Raji (cell line): ENCODE measurements around the gene PIK3R3.

ENCODE experiments used
- POLR2A ChIP-seq: IDR thresholded peaks from 2 replicates; pipeline ENCODE4 v1.6.1; 2011; ENCODE audit warnings: low read depth, low read length, control low read depth; ENCODE audit not compliant: insufficient read depth

PIK3R3 gene

DNA sequence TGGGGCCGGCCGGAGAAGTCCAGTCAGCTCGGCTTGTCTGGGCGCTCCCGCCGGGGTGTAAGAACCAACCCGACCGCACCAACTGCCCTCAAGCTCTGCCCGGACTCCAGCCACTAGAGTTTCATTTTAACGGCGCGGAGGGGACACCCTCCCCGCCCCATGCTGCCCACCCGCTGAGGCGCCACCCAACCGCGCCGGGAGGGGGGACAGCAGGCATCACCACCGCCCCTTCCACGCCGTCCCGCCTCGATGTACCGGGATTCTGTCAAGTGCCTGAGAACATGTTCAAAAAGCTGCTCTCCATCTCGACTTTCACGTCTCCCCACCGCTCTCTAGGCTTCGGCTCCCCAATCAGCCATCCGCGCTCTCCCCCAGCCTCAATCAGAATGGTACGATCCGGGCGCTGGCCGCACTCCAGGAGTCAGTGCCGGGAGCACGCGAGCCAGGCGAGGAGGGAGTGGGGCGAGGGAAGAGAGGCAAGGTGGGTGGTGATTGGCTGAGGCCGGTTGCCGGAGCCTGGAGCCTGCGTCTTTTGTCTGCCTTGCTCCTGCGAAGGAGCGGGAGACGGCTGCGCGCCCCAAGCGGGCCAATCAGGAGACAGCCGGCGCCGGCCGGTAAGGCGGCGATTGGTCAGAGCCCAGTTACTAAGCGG is at the start of gene PIK3R3:
PIK3R3 (minus strand) TSS at position 101 of the 652 bp plus-strand sequence. CDS start 677 bp downstream, outside the sequence.
- TF ChIP-seq POLR2A, result peak; percentile 59

DNA sequence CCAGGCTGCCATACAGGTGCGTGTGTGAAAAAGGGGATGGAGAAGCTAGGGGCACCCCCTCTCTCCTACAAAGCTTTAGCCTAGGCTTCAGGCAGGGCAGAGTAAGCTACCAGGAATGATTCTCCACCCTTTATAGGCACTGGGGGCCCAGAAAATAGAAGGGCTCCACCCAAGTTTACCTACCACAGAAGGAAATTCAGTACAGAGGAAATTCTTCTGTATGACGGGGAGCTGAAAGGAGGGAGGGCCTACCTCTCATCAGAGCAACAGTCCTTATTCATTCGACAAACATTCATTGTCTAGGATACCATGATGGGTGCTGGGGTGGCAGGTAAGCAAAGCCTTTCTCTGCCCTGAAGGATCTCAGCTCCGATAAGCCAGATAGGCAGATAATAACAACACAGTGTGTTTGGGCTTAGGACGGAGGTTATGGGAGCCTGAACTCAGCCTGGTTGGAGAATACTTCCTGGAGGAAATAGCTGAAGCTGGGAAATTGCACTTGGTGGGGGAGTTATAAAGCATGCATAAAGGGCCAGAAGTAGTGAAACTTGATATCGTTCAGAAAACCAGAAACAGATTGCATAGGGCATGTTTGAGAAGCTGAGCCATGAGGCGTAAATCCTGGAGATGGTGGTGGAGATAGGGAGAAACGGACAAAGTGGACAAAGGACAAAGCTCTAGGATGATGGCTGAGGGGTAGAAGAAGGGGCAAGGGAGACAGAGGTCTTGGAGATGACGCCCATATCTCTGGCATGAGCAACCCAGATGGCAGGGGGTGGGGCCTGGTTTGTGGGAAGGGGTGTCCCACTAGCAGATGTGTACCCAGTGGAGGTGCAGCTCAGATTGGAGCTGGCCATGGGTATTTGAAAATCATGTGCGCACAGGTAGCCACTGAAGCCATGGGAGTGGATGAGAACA is 49.2 kb upstream of the PIK3R3 start:
- no peak for TF ChIP-seq POLR2A

DNA sequence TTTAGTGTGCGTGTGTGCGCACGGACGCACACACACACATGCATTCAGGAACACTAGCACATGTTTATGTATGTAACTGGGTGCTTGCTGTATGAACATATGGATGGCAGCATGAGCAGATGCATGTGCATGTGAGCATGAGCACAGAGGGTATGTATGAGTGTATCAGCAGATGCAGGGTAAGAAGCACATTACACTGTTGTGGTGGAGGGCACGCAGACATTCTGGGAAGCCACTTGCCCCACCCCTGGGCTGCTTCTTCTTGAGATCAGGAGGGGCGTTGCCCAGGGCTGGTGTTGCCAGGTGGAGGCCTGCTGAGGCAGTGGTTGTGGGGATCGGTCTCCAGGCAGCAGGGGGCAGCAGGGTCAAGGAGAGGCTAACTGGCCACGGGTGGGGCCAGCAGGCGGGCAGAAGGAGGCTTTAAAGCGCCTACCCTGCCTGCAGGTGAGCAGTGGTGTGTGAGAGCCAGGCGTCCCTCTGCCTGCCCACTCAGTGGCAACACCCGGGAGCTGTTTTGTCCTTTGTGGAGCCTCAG is 47.7 kb upstream of the PIK3R3 start:
- no peak for TF ChIP-seq POLR2A

DNA sequence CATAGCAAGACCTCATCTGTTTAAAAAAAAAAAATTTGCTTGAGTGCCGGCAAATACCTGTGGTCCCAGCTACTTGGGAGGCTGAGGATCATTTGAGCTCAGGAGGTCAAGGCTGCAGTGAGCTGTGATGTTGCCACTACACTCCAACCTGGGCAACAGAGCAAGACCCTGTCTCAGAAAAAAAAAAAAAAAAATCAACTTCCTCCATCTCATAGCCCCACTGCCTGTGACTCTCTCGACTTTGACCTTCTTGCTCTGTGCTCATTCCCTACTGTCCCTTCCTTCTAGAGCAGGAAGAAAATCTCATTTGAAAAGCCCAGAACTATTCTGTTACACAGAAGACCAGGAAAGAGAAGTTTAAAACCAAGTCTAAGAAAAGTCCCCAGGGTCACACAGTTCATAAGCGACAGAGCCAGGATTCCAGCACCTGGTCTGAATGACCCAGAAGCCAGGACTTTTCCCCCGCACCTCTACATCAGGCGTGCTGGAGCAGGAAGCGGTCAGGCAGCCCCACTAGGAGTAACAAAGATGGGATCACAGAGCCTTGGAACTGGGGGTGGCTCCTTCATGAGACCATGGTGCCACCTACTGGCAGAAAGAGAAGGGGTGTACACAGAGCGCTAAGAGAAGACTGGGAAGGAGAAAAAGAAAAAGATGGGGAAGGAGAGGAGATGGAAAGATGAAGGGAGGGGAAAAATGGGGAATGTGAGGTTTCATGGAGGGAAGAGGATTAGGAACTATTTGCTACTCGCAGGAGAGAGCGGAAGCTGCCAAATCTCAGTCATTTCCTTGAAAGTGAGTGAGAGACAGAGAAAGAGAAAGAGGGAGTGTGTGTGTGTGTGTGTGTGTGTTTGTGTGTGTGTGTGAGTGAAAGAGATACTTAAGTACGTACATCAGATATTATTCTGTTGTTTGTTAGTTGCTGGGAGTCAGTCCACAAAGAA is 47.0 kb upstream of the PIK3R3 start:
- no peak for TF ChIP-seq POLR2A

DNA sequence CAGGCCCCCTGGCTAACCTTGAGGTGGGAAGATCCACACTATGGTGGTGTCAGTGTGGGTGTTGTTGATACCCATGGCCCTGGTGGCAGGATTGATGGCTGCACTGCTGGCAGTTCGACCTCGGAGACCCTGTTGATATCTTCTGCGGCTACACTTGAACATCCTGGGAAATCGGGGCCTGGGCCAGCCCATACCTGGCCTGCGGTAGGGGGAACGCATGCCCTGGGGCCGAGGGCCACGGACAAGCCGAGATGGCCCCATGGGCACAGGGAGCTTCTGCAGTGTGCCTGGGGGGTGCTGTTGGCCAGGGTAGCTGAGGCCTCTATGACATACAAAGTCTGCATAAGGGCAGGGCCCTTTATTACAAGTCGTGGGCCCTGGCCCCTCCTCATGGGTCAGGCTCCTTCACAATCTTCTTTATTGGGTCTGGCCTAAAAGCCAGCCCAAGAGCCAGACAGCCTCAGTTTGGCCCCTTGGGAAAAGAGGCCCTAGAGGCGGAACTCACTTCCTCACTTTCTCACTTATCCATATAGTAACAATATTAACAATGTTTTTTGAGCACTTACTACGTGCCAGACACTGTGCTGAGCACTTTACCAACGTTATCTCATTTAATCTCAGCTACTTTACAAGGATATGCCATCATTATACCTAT is 43.9 kb upstream of the PIK3R3 start, which contains the start of gene P3R3URF:
P3R3URF (minus strand) TSS at position 278 of the 655 bp plus-strand sequence; CDS start at position 261, 17 bp downstream.
- no peak for TF ChIP-seq POLR2A

DNA sequence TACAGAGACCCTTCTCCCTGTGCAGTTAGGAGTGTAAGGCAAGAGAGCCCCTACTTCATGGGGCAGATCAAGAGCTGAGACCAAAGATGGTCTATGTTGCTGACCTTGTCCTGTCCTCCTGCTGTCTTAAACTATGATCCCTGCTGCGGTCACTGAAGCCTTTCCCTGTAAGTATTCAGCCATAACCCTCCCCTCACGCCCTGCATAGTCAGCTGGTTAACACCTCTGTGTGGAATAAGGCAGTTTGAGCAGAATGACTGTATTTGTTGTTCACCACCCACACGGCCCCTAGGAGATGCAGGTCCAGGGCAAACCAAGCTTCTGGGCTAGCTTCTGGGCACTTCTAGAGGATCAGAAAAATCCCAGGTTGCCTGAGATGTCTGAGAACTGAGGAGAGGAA is 42.8 kb upstream of the PIK3R3 start:
- TF ChIP-seq POLR2A, result no peak

DNA sequence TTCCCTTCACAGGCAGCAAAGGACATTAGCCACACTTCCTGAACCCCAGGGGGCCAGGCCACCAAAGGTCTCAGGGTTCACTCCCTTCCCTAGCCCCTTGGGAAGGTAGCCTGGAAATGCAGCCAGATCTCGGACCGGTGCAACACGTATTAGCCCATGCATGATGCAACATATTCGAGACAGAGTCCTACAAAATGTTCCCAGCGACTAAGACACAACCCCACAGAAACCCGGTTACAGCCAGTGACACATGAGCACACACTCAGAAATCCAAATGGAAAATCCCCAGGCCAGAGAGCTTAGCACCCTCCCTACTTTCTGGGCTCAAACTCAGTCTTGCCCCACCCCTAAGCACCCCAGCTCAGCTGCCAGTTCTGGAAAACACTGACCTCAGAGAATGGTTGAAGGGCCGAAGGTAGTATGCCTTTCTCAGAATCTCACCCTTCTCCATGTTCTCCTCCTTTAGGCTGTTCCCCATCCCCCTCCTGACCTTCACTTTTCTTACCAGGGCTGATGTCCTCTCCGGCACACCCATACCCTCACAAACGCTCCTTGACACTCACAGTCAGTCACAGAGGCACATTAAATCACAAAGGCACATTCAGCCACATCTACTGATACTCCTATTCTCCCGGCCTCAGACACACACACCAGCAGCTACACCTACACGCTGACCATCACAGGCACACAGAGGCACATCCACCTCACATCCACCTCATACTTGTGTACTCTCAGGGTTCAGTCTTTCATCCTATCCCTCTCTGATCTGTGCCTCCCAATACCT is 42.2 kb upstream of the PIK3R3 start, which contains the start of gene TSPAN1:
TSPAN1 (plus strand) TSS at position 640 of the 784 bp plus-strand sequence. CDS start 6,021 bp downstream, outside the sequence.
- no peak for TF ChIP-seq POLR2A

DNA sequence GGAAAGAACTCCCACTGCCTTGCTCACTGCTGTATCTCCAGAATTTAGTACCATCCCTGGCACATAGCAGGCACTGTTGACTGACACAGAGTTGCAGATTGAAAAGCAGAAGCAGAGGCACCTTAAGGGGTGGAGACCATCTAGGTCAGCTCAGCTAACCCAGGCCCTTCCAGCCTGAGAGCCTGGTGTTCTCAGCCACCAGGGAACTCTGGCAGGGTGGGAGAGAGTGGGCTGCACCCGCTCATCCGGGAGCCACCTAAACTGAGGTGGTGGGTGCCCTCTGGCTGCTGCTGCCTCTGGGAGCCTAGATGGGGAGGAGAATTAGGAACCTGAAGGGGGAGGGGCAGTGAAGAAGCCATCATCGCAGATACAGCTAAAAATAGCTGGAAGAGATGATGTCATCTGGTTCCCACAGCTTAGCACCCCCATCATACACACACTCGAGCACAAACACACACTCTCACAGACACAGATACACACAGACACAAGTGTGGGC is 41.0 kb upstream of the PIK3R3 start:
- TF ChIP-seq POLR2A, result no peak

DNA sequence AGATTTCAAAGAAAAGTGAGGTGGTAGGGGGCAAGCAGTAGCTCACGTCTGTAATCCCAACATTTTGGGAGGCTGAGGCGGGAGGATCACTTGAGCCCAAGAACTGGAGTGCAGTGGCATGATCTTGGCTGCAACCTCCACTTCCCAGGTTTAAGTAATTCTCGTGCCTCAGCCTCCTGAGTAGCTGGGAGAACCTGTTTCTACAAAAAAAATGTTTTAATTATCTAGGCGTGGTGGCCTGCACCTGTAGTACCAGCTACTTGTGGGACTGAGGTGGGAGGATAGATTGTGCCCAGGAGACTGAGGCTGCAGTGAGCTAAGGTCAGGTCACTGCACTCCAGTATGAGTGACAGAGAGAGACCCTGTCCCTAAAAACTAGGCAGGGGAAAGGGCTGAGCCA is 39.9 kb upstream of the PIK3R3 start:
- TF ChIP-seq POLR2A, result no peak

DNA sequence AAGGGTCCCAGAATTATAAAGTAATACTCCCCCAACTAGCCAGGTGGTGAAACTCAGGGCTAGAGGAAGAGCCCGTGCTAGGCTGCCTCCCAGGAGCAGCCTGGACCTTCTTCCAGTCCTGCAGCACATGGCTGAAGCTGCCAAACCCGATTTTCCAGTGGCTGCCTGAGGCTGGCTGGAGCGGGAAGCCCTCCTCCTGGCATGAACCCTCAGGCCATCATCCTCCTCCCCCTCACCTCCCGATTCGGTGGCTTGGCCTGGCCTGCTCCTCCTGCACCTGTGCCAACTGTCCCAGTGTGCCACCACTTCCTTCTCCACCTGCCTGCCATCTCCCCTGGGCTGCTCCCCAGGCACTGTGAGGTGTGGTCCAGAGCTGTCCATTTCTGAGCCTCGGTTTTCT is 39.4 kb upstream of the PIK3R3 start:
- no peak for TF ChIP-seq POLR2A

DNA sequence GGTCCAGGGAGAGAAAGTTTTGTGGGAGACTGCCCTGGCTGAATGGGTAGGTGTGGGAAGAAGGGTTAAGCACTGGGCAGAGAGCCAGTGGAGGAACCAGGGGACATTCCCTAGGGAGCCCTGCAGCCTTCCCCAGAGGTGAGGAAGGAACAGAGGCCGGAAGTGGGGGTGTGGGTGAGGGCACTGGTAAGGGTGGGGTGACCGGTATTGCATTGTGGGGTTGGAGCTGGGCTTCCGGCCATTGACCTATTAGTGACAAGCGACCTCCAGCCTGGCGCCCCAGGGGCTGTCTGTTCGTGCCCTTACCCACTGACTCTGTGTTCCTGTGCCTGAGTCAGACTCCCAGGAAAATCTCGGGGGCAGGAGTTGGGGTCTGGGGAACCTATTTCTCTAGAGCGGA is 38.9 kb upstream of the PIK3R3 start:
- no peak for TF ChIP-seq POLR2A

DNA sequence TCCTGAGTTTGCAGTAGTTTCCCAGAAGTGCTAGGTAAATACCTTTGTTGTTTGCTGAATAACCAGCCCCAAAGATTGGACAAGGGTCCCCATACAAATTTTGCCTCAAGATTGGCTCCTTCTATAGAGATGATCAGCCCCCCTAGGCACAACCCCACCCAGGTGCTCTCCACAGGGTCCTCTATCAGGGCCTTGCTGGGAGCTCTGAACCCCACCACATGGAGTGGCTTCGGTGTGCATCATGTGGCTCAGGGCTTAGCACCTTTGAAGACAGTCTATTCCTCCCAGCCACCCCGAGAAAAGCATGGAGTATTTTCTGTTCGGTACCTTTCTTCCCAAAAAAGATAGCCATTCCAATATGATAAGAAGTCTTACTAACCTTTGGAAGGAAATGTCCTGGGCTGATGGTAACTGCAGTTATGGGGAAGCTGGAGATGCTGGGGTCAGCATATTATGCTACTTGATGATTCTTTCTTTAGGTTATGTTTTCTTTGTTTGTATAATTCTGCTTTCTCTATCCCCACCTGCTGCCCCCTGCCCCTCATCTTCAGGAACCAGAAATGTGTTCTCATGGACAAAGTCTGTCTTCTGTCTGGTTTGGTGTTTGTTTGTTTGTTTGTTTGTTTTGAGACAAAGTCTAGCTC is 37.5 kb upstream of the PIK3R3 start:
- no peak for TF ChIP-seq POLR2A

DNA sequence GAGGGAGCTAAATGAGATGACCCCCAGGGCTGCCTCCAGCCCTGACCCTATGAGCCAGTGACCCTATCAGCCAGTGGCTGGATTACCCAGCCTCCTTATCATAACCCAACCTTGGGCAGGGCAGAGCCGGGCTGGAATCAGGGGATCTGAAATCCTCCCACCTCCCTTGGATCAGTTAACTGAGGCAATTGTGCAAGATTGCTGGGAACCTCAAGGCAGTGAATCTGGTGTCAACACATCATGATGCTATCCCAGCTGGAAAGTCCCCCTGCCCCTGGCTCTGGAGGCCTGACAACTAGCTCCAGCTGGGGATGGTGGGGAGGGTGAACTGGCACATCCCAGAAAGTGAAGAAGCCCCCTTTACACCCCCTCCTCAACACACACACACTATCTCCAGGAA is 36.0 kb upstream of the PIK3R3 start:
- TF ChIP-seq POLR2A, result no peak
